Measurements from ENCODE around the gene SLC22A2. TPM values are rescaled to one million over a fixed set of nuclear protein-coding genes. Genes with fewer than 3 reads are reported as not detected.

The SLC22A2 gene
- total RNA-seq, 1 donor from 2014 or later: not detected

- no peaks in the 10 kb centered on the region for H3K4me1 ChIP-seq
- no peaks in the 10 kb centered on the region for H3K36me3 ChIP-seq
- no peak overlapping the region for H3K27ac ChIP-seq
- no peak for TF ChIP-seq CTCF (IDR thresholded peaks at IDR 0.05)
- intact Hi-C loops (cut with DNase I): no loop called here
- no peak for DNase-seq (ENCODE audit: low spot score in 2 of 2)
- no peak overlapping the region for H3K4me3 ChIP-seq
- no peaks in the 10 kb centered on the region for H3K27me3 ChIP-seq
- H3K9me3 ChIP-seq: no peaks in the 10 kb centered on the region
Observed at GRCh38 chr6:160260803-160261450, 2.3 kb upstream of the SLC22A2 start.

GRCh38 chr6:160260367-160260766, 1.7 kb upstream of the SLC22A2 start:
- H3K27me3 ChIP-seq: no peaks in the 10 kb centered on the region
- no peak for DNase-seq (ENCODE audit: low spot score in 2 of 2)
- no peak for TF ChIP-seq CTCF (IDR thresholded peaks at IDR 0.05)
- no peak overlapping the region for H3K27ac ChIP-seq
- H3K4me1 ChIP-seq: no peaks in the 10 kb centered on the region
- no peaks in the 10 kb centered on the region for H3K36me3 ChIP-seq
- H3K4me3 ChIP-seq: no peak overlapping the region
- no peaks in the 10 kb centered on the region for H3K9me3 ChIP-seq
- intact Hi-C loops (cut with DNase I): no loop called here

- H3K4me1 ChIP-seq: no peaks in the 10 kb centered on the region
- no peak overlapping the region for H3K27ac ChIP-seq
- DNase-seq (ENCODE audit: low spot score in 2 of 2): no peak
- H3K36me3 ChIP-seq: no peaks in the 10 kb centered on the region
- H3K27me3 ChIP-seq: no peaks in the 10 kb centered on the region
- no peak for TF ChIP-seq CTCF (IDR thresholded peaks at IDR 0.05)
- intact Hi-C loops (cut with DNase I): no loop called here
- no peaks in the 10 kb centered on the region for H3K9me3 ChIP-seq
- H3K4me3 ChIP-seq: no peak overlapping the region
Observed at GRCh38 chr6:160259598-160259997, 977 bp upstream of the SLC22A2 start.

GRCh38 chr6:160259143-160259425, 463 bp upstream of the SLC22A2 start:
- TF ChIP-seq CTCF (IDR thresholded peaks at IDR 0.05): no peak
- H3K36me3 ChIP-seq: no peaks in the 10 kb centered on the region
- no peak for DNase-seq (ENCODE audit: low spot score in 2 of 2)
- intact Hi-C loops (cut with DNase I): no loop called here
- H3K9me3 ChIP-seq: no peaks in the 10 kb centered on the region
- no peaks in the 10 kb centered on the region for H3K27me3 ChIP-seq
- H3K4me3 ChIP-seq: no peak overlapping the region
- no peak overlapping the region for H3K27ac ChIP-seq
- H3K4me1 ChIP-seq: no peaks in the 10 kb centered on the region

- Histone ChIP-seq H3K9me3 (no peaks in the 10 kb centered on the region), H3K4me3 (no peak overlapping the region), H3K27ac (no peak overlapping the region), H3K36me3 (no peaks in the 10 kb centered on the region), H3K4me1 (no peaks in the 10 kb centered on the region), H3K27me3 (no peaks in the 10 kb centered on the region)
- no peak for TF ChIP-seq CTCF (IDR thresholded peaks at IDR 0.05)
- intact Hi-C loops (cut with DNase I): no loop called here
- DNase-seq (ENCODE audit: low spot score in 2 of 2): no peak
Observed at GRCh38 chr6:160256445-160256844, 2.2 kb downstream of the SLC22A2 start.
